HG03442 (cell line): ENCODE measurements around the gene CCDC34.

Source experiments
- ATAC-seq: cut with Tn5 transposase; IDR thresholded peaks from one replicate; pipeline ENCODE4 v1.9.1; 2021; ENCODE audit warnings: mild to moderate bottlenecking, moderate library complexity; ENCODE audit not compliant: unreplicated experiment

Gene CCDC34, protein sequence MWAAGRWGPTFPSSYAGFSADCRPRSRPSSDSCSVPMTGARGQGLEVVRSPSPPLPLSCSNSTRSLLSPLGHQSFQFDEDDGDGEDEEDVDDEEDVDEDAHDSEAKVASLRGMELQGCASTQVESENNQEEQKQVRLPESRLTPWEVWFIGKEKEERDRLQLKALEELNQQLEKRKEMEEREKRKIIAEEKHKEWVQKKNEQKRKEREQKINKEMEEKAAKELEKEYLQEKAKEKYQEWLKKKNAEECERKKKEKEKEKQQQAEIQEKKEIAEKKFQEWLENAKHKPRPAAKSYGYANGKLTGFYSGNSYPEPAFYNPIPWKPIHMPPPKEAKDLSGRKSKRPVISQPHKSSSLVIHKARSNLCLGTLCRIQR

DNA sequence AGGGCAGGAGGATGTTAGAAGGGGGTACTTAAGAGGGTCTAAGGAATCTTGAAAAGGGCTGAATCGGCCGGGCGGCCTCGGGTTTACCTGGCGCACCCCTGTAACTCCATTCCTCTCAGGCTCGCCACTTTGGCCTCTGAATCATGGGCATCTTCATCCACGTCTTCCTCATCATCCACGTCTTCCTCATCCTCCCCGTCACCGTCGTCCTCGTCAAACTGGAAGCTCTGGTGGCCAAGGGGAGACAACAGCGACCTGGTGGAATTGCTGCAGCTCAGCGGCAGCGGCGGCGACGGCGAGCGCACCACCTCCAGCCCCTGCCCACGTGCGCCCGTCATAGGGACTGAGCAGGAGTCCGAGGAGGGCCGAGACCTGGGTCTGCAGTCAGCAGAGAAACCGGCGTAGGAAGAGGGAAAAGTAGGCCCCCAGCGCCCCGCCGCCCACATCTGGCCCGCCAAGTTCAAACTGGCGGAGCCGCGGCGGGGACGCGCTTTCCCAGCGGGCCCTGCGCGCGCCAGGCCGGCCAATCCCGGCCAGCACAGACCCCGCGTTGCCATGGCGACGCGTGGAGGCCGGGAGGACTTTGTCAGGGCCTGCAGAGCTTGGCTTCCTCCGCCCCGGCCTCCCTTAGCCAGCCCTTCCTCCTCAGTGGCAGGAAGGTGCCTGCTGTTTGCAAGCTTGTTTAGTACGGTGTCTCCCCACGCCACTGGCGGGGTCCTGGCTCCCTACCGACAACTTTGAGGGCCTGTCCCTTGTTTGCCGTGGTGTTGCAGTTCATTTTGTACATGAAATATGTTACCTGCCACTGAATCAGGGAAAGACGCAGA is at the start of gene CCDC34:
TSS of gene CCDC34 (minus strand) at position 467 of the 827 bp plus-strand sequence. CDS start at position 446, 21 bp downstream.
- ATAC-seq, result peak; percentile 99

DNA sequence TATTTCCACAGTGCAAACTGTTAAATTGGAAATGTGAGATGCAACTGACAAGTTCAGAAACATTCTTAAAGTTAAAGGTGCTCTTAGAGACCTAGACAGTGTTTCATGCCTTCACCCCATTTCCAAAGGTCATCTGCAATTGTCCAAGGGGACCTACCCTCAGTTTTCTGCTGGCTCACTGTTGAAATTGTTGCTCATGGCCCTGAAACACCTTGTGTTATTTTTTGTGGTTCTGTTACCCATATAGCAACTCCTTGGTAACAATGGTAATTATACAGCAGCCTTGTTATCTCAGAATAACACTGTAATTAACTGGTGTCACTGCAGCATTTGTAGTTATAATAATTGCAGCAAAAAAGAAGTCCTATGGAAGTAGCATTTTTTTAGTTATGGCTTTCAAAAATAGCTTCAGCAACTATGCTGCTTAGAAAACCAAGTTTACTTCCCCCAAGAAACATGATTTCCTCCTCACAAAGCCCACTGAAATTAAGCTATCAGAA is 49.2 kb upstream of the CCDC34 start:
- no peak for ATAC-seq

DNA sequence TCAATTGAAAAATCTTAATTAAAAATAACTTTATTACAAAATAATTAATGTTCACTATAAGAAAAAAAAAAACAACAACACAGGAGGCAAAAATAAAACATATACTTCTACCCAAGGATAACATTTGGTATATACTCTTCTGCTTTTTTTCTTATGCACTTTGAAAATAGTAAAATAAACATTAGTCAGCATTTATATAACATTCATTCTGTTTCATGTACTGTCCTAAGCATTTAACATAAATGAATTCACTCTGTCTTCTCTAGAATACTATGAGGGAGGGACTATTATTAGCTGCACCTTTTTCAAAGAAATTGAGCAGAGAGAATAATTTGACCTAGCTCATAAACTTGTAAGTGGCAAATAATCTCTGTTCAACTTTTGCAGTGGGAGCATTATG is 48.3 kb upstream of the CCDC34 start:
- no peak for ATAC-seq

DNA sequence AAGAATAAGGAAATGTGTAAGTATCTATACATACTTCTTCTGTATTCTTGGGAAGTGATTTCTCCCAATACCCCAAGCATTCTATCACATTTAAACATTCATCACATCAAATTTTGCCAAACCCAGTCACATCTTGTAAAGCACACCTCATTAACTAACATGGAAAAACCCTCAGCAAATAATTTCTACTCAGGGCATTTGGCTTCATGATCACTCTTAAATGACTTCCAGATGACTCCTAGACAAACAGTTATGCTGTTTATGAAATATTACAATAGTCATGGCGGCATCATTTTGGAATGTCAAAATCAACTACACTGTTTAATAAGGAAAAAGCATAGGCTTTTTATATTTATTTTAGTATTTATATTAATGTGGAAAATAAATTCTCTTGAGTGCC is 47.3 kb upstream of the CCDC34 start:
- ATAC-seq, result no peak

DNA sequence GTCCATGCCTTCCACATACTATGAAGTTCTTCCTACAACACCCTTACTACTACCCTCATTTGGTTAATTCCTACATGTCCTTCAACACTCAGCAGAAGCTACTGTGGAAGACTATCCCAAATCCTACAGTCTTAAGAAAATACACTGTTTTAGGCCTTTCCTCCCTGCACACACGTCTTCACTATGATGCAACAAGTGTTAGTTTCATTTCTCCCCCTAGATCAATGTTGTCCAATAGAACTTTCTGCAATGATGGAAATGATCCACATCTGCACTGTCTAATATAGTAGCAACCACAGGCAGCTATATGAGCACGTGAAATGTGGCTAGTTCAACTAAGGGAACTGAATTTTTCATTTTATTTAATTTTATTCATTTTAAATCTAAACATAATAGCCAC is 46.7 kb upstream of the CCDC34 start:
- ATAC-seq, result no peak

DNA sequence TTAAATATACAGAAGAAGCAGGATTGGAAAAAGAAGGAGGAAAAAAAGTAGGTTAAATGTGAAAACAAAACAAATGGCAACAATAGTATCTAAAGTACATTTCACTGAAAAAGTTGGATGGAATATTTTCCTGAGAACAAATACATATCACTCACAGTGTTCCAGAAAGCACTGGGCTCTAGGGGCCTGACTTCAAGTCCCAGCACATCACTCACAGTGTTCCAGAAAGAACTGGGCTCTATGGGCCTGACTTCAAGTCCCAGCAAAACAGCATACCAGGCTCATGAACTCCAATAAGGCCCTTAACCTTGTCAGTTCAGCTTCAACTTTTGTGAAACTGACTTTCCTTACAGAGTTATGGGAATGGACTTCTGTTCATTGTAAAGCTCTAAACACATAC is 46.0 kb upstream of the CCDC34 start:
- ATAC-seq, result no peak

DNA sequence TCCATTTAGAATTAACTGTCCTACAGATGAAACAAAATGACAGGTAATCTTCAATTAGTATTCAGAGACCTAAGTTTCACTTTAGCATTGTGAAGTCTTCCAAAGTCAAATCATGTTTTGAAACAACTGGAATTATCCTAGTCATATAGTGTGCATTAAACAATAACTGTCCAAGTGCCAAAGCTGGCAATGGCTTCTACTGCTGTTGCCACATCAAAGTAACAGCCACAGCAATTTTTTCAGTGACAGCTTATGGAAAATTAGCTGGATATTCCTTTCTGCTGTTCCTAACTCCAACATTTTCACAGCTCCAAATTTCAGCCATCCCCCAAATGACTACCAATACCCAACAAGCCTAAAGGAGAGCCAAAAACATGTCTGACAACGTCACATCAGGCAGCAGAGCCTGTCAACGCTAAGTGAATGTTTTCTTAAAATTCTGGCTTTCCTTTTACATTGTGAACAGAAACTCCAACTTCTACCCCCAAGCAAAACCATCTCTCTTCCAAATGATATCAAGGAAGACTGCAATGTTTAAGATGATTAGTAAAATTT is 45.3 kb upstream of the CCDC34 start:
- ATAC-seq, result no peak

DNA sequence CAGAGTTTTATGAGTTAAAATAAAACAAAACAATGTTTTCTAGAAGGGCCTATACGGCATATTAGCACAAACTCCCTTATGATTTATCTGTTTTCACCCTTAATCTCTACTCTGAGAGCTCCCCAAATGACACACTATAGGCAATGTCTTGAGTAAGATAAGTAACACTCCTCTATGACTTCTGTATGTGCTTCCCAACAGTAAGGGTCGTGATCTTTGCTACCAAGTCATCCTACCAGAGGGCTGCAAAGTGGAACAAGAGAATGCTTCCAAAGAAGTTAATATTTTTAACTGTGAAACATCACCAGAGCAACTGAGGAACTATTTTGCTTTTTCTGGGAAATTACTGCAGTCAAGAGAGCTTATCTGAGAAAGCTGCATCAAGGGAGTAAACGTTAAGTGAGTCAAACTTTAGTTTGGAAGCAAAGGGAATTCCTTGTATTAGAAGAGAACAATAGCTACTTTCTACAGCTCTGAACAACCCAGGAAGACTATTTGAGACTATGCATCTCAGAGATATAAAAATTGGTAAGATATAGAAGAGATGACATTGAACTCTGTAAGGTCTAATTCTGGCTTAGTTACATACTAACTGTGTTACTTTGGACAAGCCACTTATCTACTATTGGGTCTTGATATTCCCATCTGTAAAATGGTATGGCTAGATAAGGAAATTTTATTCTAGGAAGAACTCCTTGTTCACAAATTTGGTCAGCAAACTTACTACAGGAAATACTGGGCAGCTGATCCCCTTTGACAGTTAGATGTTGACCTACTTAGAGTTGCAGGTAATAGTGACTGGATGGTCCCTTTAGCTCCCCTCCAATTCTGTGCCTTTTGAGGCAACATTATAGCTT is 43.7 kb upstream of the CCDC34 start:
- no peak for ATAC-seq

DNA sequence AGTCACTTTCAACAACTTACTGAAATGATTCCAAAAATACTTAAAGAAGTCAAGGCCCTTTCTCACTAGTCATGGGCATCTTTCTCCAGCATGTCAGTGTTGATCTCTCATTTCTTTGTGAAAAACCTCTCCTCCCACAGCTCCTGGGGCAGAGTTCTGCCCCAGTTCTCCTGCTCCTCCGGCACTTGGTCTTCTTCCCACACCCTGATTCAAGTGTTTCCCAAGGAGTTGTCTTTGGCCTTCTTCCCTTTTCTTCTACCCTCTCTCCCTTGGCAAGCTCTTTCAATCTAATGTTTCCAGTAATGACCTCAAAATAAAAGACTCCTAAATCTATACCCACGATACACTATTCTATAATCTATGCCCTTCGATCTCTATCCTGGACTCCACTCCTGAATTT is 42.1 kb upstream of the CCDC34 start:
- ATAC-seq, result no peak

DNA sequence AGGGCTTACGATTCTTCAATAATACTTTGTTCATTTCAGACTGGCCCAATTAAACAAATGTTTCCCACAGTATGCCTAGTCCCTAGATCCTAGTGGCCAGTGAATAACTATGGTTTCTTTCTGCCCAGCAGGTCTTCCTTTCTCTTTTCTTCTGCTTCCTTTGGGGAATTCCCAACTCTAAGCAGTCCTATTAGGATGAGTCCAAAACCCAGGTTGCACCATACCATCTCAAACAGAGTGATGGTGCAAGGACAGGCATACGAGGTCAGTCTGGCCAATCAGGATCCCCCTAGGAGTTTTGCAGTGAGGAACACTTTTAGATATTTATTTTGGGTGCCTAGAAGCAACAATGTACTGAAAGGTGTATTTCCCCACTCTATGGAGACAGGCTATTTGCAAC is 41.4 kb upstream of the CCDC34 start:
- no peak for ATAC-seq

DNA sequence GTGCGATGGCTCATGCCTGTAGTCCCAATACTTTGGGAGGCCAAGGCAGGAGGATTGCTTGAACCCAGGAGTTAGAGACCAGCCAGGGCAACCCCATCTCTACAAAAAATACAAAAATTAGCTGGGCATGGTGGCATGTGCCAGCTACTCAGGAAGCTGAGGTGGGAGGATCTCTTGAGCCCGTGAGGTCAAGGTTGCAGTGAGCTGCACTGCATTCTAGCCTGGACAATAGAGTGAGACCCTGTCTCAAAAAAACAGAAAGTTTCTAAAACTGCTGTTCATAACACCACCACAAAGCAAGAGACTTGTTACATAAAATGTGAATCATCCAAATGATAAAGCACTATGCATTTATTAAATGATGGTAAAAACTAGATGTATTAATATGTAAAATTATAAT is 40.2 kb upstream of the CCDC34 start:
- no peak for ATAC-seq

DNA sequence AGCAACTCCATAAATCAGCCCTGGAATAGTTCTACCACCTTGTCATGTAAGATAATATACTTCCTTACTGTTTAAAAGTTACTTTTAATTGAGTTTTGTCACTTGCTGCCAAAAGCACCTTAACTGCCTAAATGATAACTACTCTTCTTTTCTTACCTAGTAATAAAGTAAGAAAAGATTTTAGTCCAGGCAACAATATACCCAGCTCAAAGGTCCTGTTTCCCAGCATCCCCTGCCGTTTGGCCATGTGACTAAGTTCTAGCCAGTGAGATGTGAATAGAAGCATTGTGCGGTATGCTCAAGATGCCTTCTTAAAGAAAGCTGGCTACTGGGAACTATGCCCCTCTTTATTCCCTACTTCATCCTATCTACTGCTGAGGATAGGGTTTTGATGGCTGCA is 39.4 kb upstream of the CCDC34 start:
- ATAC-seq, result no peak

DNA sequence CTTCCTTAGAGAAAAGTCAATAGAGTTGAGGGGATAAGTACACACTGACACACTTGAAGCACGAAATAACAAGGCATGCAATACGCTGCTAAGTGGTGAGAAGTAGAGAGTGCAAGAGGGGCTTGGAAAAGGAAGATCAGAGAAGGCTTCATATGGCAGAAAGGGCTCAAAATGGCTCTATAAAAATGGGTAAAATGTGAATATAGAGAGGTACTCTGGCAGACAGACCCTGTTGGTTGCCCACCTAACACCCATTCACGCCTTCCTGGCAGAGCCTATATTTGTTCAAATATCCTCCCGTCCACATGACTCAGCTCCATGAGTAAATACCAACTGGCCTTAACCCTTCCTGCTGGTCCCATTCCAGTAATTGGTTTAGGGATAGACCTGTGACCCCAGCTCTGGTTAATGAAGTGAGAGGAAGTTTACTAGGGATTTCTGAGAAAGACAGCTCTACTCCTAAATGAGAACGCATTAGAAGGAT is 38.9 kb upstream of the CCDC34 start:
- no peak for ATAC-seq

DNA sequence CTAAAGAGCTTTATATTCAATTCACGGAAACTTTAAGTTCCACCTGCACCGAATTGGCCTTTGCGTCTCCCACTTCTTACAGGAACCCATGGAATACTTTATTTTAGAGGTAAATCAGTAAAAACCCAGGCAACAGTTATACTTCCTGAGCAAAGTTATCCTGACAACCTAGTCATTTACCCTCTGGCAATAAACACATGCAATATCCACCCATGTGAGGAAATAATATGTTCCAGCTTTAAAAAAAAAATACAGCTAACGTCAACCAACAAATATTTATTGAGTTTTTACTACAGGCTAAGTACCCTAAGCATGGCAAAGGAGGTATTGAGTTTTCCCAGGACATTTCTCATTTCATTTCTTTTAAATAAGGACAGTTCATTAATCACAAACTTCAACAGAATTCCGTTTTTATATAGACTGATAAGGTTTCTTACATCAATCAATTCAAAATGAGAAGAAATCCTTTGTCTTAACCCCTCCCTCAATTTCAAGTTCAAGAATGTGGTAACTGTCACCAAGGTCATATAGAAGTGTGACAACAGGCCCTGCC is 38.3 kb upstream of the CCDC34 start:
- ATAC-seq, result no peak

DNA sequence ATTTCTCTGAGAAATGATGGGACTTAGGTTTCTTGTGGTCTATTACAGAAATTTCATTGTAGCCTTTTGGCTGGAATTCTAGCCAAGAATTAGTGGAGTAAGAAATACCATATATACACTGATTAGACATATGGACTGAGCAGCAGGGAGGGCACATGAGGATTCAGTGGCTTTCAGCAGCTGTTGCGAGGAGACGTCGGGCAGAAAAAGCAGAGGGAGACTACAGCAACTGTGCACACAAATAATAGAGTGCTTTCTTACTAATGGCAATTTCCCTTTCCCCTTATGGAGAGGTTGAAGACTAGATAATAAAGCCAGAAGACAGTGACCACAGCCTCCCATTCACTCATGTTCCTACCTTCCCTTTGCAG is 35.4 kb upstream of the CCDC34 start:
- ATAC-seq, result no peak

DNA sequence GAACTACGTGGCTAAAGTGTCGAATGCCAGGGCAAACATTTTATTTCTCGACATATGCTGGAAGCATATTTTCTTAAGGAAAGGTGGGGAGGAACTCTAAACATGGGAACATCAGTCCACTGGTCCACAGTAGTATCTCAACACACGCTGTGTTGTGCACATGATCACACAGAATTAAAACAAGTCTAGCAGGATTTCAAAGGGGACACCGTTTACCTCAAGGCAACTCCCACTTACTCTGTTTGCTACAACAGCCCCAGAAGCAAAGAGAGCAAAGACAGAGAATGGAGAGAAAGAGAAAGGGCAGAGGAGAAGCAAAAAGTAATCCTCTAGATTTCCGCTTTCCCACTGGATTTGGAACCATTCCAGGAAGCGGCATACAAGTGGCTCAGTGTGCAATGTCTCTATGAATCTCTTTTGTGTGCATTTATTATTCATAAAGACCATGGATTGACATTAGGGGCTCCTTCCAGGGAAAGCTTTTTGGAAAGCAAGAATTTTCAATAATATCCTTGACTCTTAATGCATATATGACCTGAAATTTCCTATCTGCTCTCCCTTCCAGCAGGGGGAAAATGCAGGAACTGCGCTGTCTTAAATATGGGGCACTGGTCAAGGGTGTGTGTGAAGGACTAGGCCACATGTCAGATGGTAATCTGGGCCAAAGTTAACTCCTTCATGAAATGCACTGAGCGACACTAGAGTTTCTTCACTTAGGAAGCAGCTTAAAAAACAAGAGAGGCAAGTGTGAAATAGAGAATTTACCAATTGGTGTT is 34.8 kb upstream of the CCDC34 start:
- no peak for ATAC-seq

DNA sequence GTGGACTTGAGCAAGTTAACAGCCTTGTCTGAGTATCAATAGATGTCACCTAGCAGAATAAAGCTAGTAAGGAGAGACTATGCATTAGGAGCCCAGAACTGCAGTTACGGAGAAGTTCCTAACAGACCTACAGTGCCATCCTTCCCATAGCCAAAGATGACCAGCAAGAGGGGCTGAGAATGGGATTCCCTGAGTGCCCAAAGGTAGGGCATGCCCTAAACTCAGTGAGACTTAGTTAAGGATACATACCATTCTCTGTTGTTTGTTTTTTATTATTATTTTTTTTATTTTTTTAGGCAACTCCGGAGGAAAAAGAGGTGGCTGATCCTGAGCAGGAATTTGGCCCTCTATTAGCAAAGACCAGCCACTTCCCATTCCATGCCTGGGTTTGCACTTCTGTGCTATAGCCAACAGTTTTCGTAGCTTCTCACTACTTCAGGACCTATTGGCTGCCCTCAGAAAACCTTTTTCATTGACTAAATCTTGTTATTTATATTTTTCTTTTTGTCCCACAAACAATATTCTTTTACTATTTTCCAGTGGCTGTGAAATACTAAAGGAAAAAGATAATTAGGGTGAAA is 33.3 kb upstream of the CCDC34 start:
- ATAC-seq, result no peak

DNA sequence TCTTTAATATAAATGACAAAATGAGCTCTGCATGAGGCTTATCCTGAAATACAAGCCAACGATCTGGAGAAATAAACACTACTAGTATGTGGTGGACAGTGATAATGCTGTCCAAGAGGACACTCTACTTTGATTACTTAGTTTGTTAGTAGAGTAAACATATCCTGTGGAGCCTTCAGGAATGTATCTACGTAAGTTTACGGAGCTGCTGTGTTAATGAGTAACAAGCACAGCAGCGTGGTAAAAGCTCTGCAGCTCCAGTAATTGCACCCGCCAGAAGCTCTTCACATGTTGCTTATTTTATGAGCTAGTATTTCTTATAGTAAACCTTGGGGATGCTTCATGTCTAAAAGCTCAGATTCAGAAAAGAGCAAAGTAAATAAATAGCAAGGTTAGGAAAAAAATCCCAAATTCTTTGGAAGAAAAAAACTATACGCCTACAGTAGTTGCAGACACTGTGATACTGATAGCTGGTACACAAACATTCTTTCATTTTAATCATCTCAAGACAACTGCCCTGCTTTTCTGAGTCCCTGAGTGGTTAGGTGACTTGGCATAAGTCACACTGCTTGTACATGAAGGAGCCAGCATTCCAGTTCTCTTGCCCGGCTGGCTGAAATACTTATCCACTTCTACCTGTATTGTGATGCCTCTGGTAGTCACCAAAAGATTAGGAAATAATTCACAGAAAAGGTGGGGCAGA is 32.7 kb upstream of the CCDC34 start:
- no peak for ATAC-seq

DNA sequence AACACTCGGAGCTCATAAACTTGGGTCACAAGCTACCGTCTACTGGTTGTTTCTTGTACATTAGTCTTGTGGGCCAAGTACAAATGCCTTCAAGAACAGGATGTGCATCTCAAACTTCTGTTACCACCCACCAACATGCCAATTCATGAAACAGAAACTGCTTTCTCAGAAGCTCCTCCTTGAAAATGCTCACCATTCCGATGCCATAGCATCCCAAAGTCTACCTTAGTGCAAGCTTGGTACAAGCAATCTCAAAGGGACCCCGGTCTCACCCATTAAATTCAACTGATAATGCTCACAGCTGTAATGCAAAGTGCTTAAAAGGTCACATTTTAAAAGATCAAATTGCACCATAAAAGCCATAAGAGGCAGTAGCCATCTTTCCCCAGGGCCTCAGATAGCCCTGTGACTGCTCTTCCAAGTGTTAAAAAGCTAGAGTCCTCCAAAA is 31.8 kb upstream of the CCDC34 start:
- no peak for ATAC-seq
